Immature natural killer cell (primary cell): Measurements from ENCODE around the gene NLRP7. TPM values are rescaled to one million over a fixed set of nuclear protein-coding genes. Genes with fewer than 3 reads are reported as not detected.
A peak's percentile ranks its signal among the peaks of the same experiment; 100 is the strongest.

ENCODE experiments used
- DNase-seq, 3 donors: peaks; one replicate each; pipeline ENCODE4 v3.0.0; 2022; ENCODE audit warnings: mixed read lengths in 1 of 3
- H3K27ac Mint-ChIP-seq, 6 donors: one replicate each; pipeline ENCODE4 v1.8.0; 2020; ENCODE audit warnings: mixed read lengths in 6 of 6, mild to moderate bottlenecking in 5 of 6, inconsistent platforms in 4 of 6, moderate library complexity in 3 of 6
- H3K27me3 Mint-ChIP-seq, 3 donors: one replicate each; pipeline ENCODE4 v1.8.0; 2020 to 2021; ENCODE audit warnings: low read depth in 3 of 3, mild to moderate bottlenecking in 3 of 3, mixed read lengths in 3 of 3, moderate library complexity in 3 of 3, inconsistent platforms in 1 of 3
- H3K36me3 Mint-ChIP-seq, 3 donors: one replicate each; pipeline ENCODE4 v1.8.0; 2020; ENCODE audit warnings: mixed read lengths in 3 of 3, inconsistent platforms in 2 of 3, mild to moderate bottlenecking in 2 of 3
- H3K4me1 Mint-ChIP-seq, 2 donors: one replicate each; pipeline ENCODE4 v1.8.0; 2020; ENCODE audit warnings: inconsistent platforms in 2 of 2, mild to moderate bottlenecking in 2 of 2, mixed read lengths in 2 of 2, moderate library complexity in 1 of 2
- H3K4me3 Mint-ChIP-seq, 5 donors: one replicate each; pipeline ENCODE4 v1.8.0; 2020; ENCODE audit warnings: mild to moderate bottlenecking in 5 of 5, mixed read lengths in 5 of 5, inconsistent platforms in 3 of 5, moderate library complexity in 3 of 5
- H3K9me3 Mint-ChIP-seq, 6 donors: one replicate each; pipeline ENCODE4 v1.8.0; 2020; ENCODE audit warnings: mild to moderate bottlenecking in 6 of 6, mixed read lengths in 6 of 6, inconsistent platforms in 4 of 6, moderate library complexity in 3 of 6
- polyA plus RNA-seq, 3 donors: library from polyadenylated mRNA; unstranded; fragments of 300-500 nt; fragmentation: Illumina TruSeq; gene quantifications; one replicate each; pipeline ENCODE4 v1.2.3, GENCODE V29; 2021

NLRP7 gene
- polyA plus RNA-seq, 3 donors from 2014 or later: 0.27 to 2.0 TPM; not detected in 1

GRCh38 chr19:54882758-54883157, 64.6 kb downstream of the NLRP7 start:
- H3K4me1 Mint-ChIP-seq: peaks cover 19 to 23% of the 10 kb centered on the region in 2 donors
- no peaks in the 10 kb centered on the region for H3K36me3 Mint-ChIP-seq
- H3K4me3 Mint-ChIP-seq: peak overlapping the region; percentile 80 to 89 (median 88)
- peak; percentile 74 to 78 (median 76) for DNase-seq
- no peaks in the 10 kb centered on the region for H3K9me3 Mint-ChIP-seq
- H3K27ac Mint-ChIP-seq: peak overlapping the region; percentile 92 to 99 (median 95)
- H3K27me3 Mint-ChIP-seq: peaks cover 7 to 11% (median 7%) of the 10 kb centered on the region in 3 donors

DNA sequence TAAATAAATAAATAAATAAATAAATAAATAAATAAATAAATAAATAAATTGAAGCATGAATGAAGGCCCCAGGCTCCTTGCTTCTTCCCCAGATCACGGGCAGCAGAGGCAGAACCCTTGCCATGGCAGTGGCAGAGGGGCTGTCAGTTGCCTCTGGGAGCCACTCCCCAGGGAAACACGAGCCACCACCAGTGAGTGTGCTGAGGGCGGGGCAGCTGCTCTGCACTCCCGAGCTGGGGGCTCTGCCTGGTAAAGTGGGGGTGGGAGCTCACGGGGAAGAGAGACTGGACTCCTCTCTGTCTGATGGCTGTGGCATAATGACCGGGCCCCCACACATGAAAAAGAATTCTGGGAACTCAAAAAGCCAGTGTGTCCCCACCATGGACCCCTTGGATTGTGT, 65.4 kb downstream of the NLRP7 start:
- Mint-ChIP-seq H3K4me1 (peaks cover 19 to 23% of the 10 kb centered on the region in 2 donors), H3K36me3 (no peaks in the 10 kb centered on the region), H3K4me3 (no peak overlapping the region), H3K27me3 (peaks cover 7 to 11% (median 7%) of the 10 kb centered on the region in 3 donors), H3K9me3 (no peaks in the 10 kb centered on the region), H3K27ac (peak overlapping the region in 1 of 6 donors; percentile 66)
- DNase-seq: no peak

DNA sequence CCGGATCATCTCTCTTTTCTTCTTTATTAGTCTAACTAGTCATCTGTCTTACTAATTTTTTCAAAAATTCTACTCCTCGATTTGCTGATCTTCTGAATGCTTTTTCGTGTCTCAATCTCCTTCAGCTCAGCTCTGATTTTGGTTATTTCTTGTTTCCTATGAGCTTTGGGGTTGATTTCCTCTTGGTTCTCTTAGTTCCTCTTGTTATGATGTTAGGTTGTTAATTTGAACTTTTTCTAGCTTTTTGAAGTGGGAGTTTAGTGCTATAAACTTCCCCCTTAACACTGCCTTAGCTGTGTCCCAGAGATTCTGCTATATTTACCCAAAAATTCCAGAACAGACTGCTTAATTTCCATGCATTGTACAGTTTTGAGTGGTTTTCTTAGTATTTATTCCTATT, 69.9 kb downstream of the NLRP7 start:
- no peak overlapping the region for H3K4me3 Mint-ChIP-seq
- DNase-seq: no peak
- peaks cover 7 to 17% (median 9%) of the 10 kb centered on the region in 3 donors for H3K27me3 Mint-ChIP-seq
- H3K4me1 Mint-ChIP-seq: peaks cover 15% of the 10 kb centered on the region in 2 donors
- peak overlapping the region in 1 of 6 donors; percentile 20 for H3K27ac Mint-ChIP-seq
- H3K36me3 Mint-ChIP-seq: no peaks in the 10 kb centered on the region
- no peaks in the 10 kb centered on the region for H3K9me3 Mint-ChIP-seq

DNA sequence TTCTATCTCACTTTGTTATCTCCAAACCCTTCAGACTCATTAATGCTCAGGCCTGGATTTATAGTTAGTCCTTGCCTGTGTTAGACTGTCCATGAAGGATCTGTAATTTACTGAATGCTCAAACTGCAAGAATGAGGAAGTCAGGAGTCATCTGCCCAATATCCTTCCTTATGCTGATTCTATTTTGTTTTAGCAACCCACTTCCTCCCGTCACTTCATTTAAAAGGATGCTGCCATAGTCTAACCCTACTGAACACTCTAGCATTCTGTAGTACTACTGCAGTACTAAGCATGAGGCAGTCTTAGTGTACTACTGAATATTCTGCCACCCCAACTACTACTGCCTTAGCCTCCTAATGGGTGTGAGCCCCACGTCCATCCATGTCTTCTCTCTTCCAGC, 71.8 kb downstream of the NLRP7 start:
- Mint-ChIP-seq H3K4me3 (no peak overlapping the region), H3K9me3 (no peaks in the 10 kb centered on the region), H3K27me3 (peaks cover 6 to 9% (median 7%) of the 10 kb centered on the region in 3 donors), H3K4me1 (peaks cover 4 to 7% of the 10 kb centered on the region in 2 donors), H3K27ac (peak overlapping the region in 1 of 6 donors; percentile 41), H3K36me3 (no peaks in the 10 kb centered on the region)
- DNase-seq: no peak

GRCh38 chr19:54873990-54874389, 73.3 kb downstream of the NLRP7 start, which contains the start of gene FCAR:
Gene FCAR (plus strand): TSS chr19:54874235. CDS start chr19:54874290, 55 bp downstream.
- peaks cover 4 to 7% of the 10 kb centered on the region in 2 donors for H3K4me1 Mint-ChIP-seq

More at GRCh38 chr19:54873990-54874389, 73.3 kb downstream of the NLRP7 start, which contains the start of gene FCAR:
- Mint-ChIP-seq H3K9me3 (no peaks in the 10 kb centered on the region), H3K4me3 (no peak within 1 kb of the TSS), H3K27ac (peak within 1 kb of the TSS in 1 of 6 donors; percentile 0), H3K36me3 (no peaks in the 10 kb centered on the region), H3K27me3 (peaks cover 3 to 9% (median 9%) of the 10 kb centered on the region in 3 donors)
- no peak for DNase-seq

Other genes starting within 250 kb of the NLRP7 start
- gene KIR3DL3, start 223.1 kb downstream of the NLRP7 start, polyA plus RNA-seq: not detected
- gene KIR2DL3, start 209.0 kb downstream of the NLRP7 start, polyA plus RNA-seq: 10 to 100 TPM; 38.6 to 81.1 (median 72.4) TPM
- 10 to 100 TPM; 56.9 to 93.2 (median 74.6) TPM for gene KIR2DL1, start 177.7 kb downstream of the NLRP7 start, polyA plus RNA-seq
- 10 to 100 TPM; 26.5 to 67.2 (median 61.6) TPM for gene KIR2DL4, start 143.9 kb downstream of the NLRP7 start, polyA plus RNA-seq
- 100 to 1,000 TPM; 140 to 162 (median 144) TPM for gene KIR3DL1, start 131.1 kb downstream of the NLRP7 start, polyA plus RNA-seq
- 100 to 1,000 TPM in 1 of 3 donors, 10 to 100 TPM in 2; 55.3 to 149 (median 79.7) TPM for gene KIR2DS4, start 114.9 kb downstream of the NLRP7 start, polyA plus RNA-seq
- gene KIR3DL2, start 97.1 kb downstream of the NLRP7 start, polyA plus RNA-seq: 10 to 100 TPM; 36.1 to 61.1 (median 44.1) TPM
- gene FCAR, start 73.3 kb downstream of the NLRP7 start, polyA plus RNA-seq: under 1 TPM in 1 of 3 donors, not detected in 2; 0.46 TPM
- gene NCR1, start 41.4 kb downstream of the NLRP7 start, polyA plus RNA-seq: 100 to 1,000 TPM in 1 of 3 donors, 10 to 100 TPM in 2; 34.1 to 146 (median 61.1) TPM
- 10 to 100 TPM in 1 of 3 donors, 1 to 10 TPM in 2; 1.9 to 18.7 (median 4.4) TPM for gene NLRP2, start 18.8 kb upstream of the NLRP7 start, polyA plus RNA-seq
- gene GP6, start 90.7 kb upstream of the NLRP7 start, polyA plus RNA-seq: under 1 TPM in 2 of 3 donors, not detected in 1; 0.64 to 0.78 TPM
- 10 to 100 TPM in 1 of 3 donors, 1 to 10 TPM in 2; 4.2 to 17.0 (median 4.5) TPM for gene RDH13, start 115.6 kb upstream of the NLRP7 start, polyA plus RNA-seq
- 1 to 10 TPM; 4.5 to 7.3 (median 6.4) TPM for gene EPS8L1, start 128.3 kb upstream of the NLRP7 start, polyA plus RNA-seq
- 1 to 10 TPM in 2 of 3 donors, under 1 TPM in 1; 0.63 to 8.5 (median 3.5) TPM for gene PPP1R12C, start 170.1 kb upstream of the NLRP7 start, polyA plus RNA-seq
- gene TNNT1, start 201.7 kb upstream of the NLRP7 start, polyA plus RNA-seq: not detected
- gene TNNI3, start 210.2 kb upstream of the NLRP7 start, polyA plus RNA-seq: 1 to 10 TPM in 1 of 3 donors, not detected in 2; 1.5 TPM
- not detected for gene DNAAF3, start 219.1 kb upstream of the NLRP7 start, polyA plus RNA-seq
- under 1 TPM in 2 of 3 donors, not detected in 1; 0.55 to 0.96 TPM for gene SYT5, start 232.8 kb upstream of the NLRP7 start, polyA plus RNA-seq